ENCODE data around the gene SMARCB1.

The SMARCB1 gene

DNA sequence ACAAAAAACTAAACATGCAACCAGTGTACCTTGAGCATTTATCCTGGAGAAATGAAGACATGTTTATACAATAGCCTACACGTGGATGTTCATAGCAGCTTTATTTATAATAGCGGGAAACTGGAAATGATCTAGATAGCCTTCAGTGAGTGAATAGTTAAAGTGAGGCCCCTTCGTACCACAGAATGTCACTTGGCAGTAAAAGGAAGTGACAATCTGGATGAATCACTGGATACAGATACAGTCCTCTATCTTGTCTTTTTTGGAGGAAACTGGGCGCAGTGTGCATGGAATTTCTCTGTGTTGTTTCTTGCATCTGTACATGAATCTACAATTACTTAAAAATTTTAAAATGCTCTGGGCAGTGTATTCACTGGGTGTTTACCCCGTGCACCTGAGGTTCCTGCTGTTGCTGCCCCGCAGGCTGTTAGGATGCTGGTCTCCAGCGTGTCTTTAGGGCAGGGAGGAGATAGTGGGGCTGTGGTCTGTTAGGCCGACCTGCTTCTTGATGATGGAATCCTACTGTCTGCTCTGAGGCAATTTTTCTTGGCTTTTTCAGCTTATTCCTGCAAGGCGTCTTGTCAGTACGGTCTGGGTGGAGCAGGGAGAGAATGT lies 28.9 kb downstream of the SMARCB1 start:
- Histone ChIP-seq H3K79me2 (ENCODE audit: low read length) (no peaks in the 10 kb centered on the region), H3K27me3 (ENCODE audit: low read depth, low read length) (no peaks in the 10 kb centered on the region), H3K27ac (ENCODE audit: low read length) (no peak overlapping the region), H2AFZ (ENCODE audit: low read depth, low read length) (no peak overlapping the region), H3K9ac (ENCODE audit: low read length) (no peak overlapping the region), H3K4me1 (ENCODE audit: low read length) (no peaks in the 10 kb centered on the region), H3K4me2 (ENCODE audit: low read length) (no peak overlapping the region), H3K9me3 (ENCODE audit: insufficient read depth, low read length) (no peaks in the 10 kb centered on the region), H4K20me1 (ENCODE audit: insufficient read depth, low read length) (no peaks in the 10 kb centered on the region), H3K36me3 (replicated peaks; ENCODE audit: low read depth, low read length) (peaks cover 57% of the 10 kb centered on the region), H3K4me3 (ENCODE audit: low read length) (no peak overlapping the region)
- TF ChIP-seq, protein P1, sequence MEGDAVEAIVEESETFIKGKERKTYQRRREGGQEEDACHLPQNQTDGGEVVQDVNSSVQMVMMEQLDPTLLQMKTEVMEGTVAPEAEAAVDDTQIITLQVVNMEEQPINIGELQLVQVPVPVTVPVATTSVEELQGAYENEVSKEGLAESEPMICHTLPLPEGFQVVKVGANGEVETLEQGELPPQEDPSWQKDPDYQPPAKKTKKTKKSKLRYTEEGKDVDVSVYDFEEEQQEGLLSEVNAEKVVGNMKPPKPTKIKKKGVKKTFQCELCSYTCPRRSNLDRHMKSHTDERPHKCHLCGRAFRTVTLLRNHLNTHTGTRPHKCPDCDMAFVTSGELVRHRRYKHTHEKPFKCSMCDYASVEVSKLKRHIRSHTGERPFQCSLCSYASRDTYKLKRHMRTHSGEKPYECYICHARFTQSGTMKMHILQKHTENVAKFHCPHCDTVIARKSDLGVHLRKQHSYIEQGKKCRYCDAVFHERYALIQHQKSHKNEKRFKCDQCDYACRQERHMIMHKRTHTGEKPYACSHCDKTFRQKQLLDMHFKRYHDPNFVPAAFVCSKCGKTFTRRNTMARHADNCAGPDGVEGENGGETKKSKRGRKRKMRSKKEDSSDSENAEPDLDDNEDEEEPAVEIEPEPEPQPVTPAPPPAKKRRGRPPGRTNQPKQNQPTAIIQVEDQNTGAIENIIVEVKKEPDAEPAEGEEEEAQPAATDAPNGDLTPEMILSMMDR (IDR thresholded peaks at IDR 0.05; ENCODE audit: low read depth, low read length) = no peak
- TF ChIP-seq EZH2phosphoT487 (IDR thresholded peaks at IDR 0.05; ENCODE audit: low read depth) = no peak

DNA sequence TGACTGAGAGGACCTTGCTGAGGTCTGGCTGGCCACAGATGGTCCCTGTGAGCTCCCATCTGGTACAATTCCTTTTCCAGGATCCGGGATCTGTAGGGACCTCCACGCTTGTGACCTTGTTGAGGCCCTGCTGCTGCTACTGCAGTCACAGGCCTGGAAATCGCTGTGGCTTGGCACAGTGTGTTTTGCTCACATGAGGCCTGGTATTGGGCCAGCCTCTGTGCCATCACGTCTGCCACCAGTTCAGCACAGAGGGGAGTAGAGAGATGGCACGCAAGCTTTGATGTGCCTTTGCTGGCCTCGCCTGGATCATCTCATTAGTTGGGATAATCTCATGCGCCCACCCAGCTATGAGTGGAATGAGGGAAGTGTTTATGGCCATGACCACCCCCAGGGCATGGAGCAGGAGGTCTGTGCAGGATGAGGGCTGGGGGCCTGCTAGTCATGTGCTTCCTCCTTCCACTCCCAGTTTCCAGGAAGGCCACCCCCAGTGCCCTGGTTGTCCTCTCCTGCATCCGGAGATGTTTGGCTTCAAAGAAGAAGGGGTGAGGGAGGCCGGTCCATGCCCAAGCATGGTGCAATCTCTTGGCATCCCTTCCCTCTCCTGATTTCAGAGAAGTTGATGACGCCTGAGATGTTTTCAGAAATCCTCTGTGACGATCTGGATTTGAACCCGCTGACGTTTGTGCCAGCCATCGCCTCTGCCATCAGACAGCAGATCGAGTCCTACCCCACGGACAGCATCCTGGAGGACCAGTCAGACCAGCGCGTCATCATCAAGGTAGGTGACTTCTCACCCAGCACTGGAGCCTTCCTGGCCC lies 29.6 kb downstream of the SMARCB1 start:
- no peaks in the 10 kb centered on the region for H3K79me2 ChIP-seq (ENCODE audit: low read length)
- no peak overlapping the region for H2AFZ ChIP-seq (ENCODE audit: low read depth, low read length)
- H4K20me1 ChIP-seq (ENCODE audit: insufficient read depth, low read length) = no peaks in the 10 kb centered on the region
- H3K36me3 ChIP-seq (replicated peaks; ENCODE audit: low read depth, low read length) = peaks cover 60% of the 10 kb centered on the region
- H3K27me3 ChIP-seq (ENCODE audit: low read depth, low read length) = no peaks in the 10 kb centered on the region
- no peak overlapping the region for H3K9ac ChIP-seq (ENCODE audit: low read length)
- no peaks in the 10 kb centered on the region for H3K9me3 ChIP-seq (ENCODE audit: insufficient read depth, low read length)
- TF ChIP-seq, protein P1 (IDR thresholded peaks at IDR 0.05; ENCODE audit: low read depth, low read length) = no peak
- no peak overlapping the region for H3K4me2 ChIP-seq (ENCODE audit: low read length)
- H3K27ac ChIP-seq (ENCODE audit: low read length) = no peak overlapping the region
- no peak overlapping the region for H3K4me3 ChIP-seq (ENCODE audit: low read length)
- H3K4me1 ChIP-seq (ENCODE audit: low read length) = no peaks in the 10 kb centered on the region

DNA sequence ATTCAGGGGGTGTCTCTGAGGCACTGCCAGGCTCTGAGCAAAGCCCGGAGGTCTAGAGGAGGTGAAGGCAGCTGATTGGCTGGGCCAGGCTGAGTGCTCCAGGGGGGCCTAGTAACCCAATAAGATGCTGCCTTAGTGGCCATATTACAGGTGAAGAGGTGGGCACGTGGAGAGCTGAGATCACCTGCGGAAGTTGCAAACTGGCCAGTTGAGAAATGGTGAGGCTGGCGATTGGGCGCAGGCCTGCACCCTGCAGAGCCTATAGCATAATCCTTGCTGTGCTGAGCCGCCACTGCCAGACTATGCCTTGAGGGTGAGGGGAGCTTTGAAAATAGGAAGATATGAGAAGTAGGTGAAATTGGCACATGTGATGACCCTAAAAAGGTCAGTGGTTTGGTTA lies 30.4 kb downstream of the SMARCB1 start:
- H3K27ac ChIP-seq (ENCODE audit: low read length) = no peak overlapping the region
- H3K4me2 ChIP-seq (ENCODE audit: low read length) = no peak overlapping the region
- H3K4me1 ChIP-seq (ENCODE audit: low read length) = no peaks in the 10 kb centered on the region
- TF ChIP-seq EZH2phosphoT487 (IDR thresholded peaks at IDR 0.05; ENCODE audit: low read depth) = no peak
- TF ChIP-seq, protein P1 (IDR thresholded peaks at IDR 0.05; ENCODE audit: low read depth, low read length) = no peak
- H4K20me1 ChIP-seq (ENCODE audit: insufficient read depth, low read length) = no peaks in the 10 kb centered on the region
- peaks cover 61% of the 10 kb centered on the region for H3K36me3 ChIP-seq (replicated peaks; ENCODE audit: low read depth, low read length)
- no peaks in the 10 kb centered on the region for H3K79me2 ChIP-seq (ENCODE audit: low read length)
- H2AFZ ChIP-seq (ENCODE audit: low read depth, low read length) = no peak overlapping the region
- no peak overlapping the region for H3K4me3 ChIP-seq (ENCODE audit: low read length)
- H3K9ac ChIP-seq (ENCODE audit: low read length) = no peak overlapping the region
- H3K27me3 ChIP-seq (ENCODE audit: low read depth, low read length) = no peaks in the 10 kb centered on the region
- H3K9me3 ChIP-seq (ENCODE audit: insufficient read depth, low read length) = no peaks in the 10 kb centered on the region

DNA sequence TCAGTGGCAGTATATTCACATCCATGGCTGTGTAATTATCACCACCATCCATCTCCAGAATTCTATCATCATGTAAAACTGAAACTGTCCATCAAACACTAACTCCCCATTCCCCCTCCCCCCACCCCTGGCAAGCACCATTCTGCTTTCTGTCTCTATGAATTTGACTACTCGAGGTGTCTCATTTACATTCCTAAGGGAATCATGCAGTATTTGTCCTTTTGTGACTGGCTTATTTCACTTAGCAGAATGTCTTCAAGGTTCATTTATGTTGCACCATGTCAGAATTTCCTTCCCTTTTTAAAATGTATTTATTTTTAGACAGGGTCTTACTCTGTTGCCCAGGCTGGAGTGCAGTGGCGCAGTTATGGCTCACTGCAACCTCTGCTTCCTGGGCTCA lies 31.8 kb downstream of the SMARCB1 start:
- no peaks in the 10 kb centered on the region for H3K79me2 ChIP-seq (ENCODE audit: low read length)
- no peaks in the 10 kb centered on the region for H3K4me1 ChIP-seq (ENCODE audit: low read length)
- TF ChIP-seq, protein P1 (IDR thresholded peaks at IDR 0.05; ENCODE audit: low read depth, low read length) = no peak
- TF ChIP-seq EZH2phosphoT487 (IDR thresholded peaks at IDR 0.05; ENCODE audit: low read depth) = no peak

More for the DNA sequence above, 31.8 kb downstream of the SMARCB1 start:
- Histone ChIP-seq H3K9me3 (ENCODE audit: insufficient read depth, low read length) (no peaks in the 10 kb centered on the region), H3K4me2 (ENCODE audit: low read length) (no peak overlapping the region), H3K9ac (ENCODE audit: low read length) (no peak overlapping the region), H3K4me3 (ENCODE audit: low read length) (no peak overlapping the region), H3K36me3 (replicated peaks; ENCODE audit: low read depth, low read length) (peaks cover 63% of the 10 kb centered on the region), H3K27ac (ENCODE audit: low read length) (no peak overlapping the region), H2AFZ (ENCODE audit: low read depth, low read length) (no peak overlapping the region), H4K20me1 (ENCODE audit: insufficient read depth, low read length) (no peaks in the 10 kb centered on the region), H3K27me3 (ENCODE audit: low read depth, low read length) (no peaks in the 10 kb centered on the region)

Data from OCI-LY3 (cell line).